DMS53 (cell line): ENCODE results near the gene LRRC42.

Experiments
- DNase-seq: peaks from one replicate; lab custom pipeline; 2025; lab: John Stamatoyannopoulos, UW

LRRC42 gene

DNA sequence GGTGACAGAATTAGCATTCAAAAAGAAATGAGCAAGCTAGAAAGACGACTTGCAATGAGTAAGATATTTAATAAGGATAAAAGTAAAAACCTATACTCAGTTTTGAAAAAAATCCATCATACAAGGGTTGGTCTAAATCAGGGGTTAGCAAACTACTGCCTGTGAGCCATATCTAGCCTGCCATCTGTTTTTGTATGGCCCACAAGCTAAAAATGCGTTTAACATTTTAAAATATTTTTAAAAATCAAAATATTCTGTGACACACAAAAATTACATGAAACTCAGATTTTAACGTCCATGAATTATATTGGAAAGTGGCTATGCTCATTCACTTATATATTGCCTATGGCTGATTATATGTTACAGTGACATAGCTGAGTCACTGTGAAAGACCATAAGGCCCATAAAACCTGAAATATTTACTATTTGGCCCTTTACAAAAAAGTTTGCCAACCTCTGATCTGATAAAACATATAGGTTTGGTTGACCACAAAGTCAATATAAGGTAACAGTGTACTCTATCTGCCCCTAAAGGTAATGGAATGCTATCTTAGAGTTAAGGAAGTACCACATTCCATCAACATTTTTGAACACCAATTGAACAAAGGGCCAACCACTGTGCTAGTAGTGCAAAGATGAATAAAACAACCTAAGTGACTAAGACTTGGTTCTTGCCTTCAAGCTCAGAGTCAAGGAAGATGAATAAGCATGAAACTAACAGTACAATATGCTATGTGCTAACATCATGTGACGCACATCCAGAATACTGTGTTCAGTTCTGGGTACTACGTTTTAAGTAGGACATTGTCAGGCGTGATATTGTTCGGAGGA, 3.8 kb upstream of the LRRC42 start:
- no peak for DNase-seq

- no peak for DNase-seq
Observed at GRCh38 chr1:53943090-53943489, 3.1 kb upstream of the LRRC42 start.

DNA sequence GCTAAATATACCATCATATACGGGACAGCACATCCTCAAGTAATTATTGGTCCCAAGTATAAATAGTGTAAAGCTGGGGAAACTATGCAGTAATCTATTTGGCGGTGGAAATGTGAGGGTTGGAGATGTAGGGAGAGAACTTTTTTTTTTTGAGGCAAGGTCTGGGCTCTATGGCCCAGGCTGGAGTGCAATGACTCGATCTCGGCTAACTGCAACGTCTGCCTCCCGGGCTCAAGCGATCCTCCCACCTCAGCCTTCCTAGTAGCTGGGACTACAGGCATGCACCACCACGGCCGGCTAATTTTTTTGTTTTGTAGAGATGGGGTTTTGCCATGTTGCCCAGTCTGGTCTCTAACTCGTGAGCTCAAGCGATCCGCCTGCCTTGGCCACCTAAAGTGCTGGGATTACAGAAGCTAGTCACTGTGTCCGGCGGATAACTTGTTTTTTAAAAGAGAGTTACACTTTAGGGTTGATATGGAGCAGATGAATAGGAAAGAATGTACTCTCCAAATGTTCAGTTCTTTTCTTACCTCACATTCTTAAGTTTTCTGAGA, 2.6 kb upstream of the LRRC42 start:
- no peak for DNase-seq

DNA sequence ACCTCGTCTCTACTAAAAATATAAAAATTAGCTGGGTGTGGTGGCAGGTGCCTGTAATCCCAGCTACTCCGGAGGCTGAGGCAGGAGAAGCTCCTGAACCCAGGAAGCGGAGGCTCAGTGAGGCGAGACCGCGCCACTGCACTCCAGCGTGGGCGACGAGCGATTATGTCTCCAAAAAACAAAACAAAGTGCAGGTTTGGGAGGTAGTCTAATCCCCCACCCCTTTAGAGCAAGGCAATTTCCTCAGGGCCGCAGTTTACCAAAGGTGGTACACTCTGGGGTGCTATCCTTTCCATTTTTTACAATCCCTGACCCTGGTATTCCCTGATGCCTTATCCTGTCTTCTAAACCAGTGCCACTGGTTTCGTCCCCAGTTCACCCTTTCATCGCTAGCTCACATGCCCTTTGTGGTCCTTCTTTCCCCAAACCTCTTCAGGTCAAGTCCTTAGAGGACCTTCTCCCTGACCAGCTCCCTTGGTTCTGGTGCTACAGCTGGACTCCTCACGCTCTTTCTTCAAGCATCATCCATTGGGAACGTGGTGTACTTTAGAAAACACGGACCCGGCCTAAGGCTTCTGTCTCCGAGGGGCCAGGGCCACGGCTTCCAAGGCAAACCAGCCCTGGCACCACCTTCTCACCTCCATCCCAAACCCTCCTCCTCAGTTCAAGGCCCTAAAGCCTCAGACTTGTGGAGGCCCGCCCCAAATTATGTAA, 1.5 kb upstream of the LRRC42 start:
- peak; percentile 68 for DNase-seq

- no peak for DNase-seq
Observed at GRCh38 chr1:53945183-53945432, 1.0 kb upstream of the LRRC42 start.

DNA sequence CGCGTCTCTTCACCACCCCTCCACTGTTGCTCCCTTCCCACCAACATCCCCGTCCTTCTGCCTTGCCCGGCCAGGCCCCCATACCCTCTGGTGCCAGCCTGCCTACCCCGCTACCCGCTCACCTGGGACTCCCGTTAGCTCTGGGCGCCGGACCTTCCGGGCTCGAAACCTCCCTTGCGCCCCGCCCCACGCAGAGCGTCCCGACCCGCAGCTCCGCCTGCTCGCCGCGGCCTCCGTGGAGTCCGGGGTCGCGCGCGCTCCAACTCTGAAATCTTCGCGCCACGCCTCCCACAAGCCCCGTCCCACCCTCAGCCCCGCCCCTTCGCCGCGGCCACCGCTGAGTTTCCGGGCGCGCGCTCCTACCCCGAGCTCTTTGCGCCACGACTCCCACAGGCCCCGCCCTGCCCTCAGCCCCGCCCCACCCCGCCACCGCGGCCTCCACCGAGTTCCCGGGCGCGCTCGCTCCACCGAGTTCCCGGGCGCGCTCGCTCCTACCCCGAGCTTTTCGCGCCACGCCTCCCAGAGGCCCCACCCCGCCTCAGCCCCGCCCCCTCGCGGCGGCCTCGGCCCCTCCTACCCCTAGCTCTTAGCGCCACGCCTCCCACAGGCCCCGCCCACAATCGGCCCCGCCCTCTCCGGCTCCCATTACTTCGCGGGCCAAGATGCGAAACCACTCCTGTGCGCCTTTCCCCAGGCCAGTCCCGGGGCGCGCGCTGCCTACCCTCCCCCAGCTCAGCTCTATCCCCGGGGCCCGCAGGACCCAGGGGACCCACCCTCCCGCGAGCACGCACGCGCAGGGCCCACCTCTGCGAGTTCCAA, 508 bp upstream of the LRRC42 start, which contains the start of gene IFT25:
IFT25 (minus strand) TSS at position 267 of the 819 bp plus-strand sequence. CDS start 5,617 bp downstream, outside the sequence.
- DNase-seq: peak; percentile 99

DNA sequence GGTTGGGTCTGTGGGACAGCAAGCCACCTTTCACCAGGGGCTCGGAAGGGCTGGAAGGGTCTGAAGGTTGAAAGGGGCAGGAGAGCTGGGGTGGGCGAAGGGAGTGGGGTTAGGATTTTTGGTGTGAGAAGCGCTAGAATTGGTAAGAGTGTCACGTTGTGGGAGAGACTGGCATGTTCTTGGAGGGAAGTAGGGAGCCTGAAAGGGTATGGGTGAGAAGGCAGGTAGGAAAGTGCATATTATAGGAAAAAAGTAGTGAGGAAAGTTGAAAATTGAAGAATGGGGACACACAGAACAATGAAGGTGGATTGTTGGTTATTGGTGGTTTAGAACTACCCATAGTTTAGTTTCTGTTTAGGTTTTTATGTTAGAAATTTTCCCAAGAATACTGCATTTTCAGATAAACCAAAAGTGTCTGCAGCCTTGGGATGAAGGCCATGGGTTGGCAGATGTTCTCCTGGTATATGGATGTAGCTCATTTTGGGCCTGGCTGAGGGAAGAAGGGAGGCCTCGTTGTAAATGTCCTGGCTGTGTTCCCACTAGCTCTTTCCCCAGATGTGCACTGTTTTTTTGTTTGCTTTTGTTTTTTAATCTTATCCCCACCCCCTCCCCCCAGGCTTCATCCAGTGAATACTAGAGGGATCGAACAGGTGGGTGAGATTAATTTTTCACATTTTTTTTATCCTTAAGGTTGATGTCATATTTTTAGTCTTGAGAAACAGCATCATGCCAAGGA, 1.2 kb downstream of the LRRC42 start:
- no peak for DNase-seq

DNA sequence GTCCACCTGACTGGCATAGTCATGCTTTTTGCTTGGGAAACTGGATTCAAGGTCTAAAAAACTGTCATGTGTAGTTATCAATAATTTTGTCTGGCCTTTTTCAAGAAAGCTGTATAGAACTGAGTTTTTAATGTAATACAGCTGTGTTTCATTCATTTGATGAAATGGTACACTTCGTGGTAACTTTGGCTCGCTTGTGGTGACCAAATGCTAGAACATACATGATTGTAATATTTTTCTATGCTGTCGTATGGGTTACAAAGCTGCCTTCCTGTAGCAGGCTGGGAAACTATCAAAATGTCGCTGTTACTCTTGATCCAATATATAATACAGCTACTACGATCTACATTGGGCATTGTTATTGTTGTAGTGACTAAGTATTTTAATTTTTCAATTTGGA, 2.1 kb downstream of the LRRC42 start:
- DNase-seq: no peak

DNA sequence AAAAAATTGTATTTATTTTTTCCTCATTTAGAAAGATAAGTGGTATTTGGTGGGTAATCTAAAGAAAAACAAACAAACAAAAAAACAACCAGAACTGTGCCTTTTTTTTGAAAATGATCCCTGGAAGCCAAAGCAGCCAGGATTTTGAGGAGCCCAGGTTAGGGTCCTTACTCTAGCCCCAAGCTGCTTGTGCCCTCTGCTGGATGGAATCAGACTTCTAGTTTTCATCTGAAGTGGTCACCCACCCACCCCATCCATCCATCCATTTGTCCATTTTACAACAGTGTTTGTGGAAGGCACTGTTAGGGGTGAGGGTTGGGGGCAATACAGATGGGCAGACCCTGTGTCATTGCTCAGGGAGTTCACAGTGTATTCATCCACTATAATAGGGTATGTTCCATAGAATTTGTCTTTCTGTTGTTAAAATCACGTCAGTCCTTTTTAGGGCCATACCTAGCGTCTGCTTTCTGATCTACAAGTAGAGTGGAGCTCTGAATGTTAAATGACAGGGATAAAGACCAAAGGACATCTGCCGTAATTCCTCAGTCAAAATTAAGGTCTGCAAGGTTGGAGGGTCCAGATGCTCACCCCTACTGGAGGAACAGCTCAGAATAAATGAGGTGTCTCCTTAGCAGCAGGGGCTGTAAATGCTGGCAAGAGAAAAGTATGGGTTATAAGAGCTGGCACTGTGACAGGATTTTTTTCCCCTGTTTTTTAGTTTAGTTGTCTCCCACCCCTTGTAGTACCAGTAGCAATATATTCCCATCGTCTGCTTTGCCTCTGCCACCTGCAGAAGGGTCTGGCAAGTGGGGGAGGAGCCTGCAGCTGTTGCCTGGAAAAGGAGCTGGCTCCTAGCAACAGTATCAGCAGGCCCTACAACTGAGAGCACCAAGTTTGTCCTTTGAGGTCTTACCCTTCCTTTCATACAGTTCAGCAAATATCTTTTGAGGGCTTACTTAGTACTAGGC, 3.2 kb downstream of the LRRC42 start:
- peak; percentile 68 for DNase-seq

DNA sequence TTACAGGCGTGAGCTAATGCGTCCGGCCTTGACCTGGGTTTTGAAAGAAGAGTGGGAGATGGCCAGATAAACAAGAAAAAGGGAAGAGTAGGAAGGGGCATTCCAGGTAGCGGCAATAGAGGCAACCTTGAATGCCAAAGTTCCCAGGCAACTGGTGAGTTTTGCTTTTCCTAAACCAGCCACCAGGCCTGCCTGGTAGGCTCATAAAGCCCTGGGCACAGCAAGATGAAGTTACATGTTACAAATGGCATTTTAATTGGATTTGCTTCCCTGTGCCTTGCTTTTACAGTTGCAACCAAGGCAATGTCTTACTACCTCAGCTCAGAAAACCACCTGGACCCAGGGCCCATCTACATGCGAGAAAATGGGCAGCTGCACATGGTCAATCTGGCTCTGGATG, 5.5 kb downstream of the LRRC42 start:
- DNase-seq: no peak

DNA sequence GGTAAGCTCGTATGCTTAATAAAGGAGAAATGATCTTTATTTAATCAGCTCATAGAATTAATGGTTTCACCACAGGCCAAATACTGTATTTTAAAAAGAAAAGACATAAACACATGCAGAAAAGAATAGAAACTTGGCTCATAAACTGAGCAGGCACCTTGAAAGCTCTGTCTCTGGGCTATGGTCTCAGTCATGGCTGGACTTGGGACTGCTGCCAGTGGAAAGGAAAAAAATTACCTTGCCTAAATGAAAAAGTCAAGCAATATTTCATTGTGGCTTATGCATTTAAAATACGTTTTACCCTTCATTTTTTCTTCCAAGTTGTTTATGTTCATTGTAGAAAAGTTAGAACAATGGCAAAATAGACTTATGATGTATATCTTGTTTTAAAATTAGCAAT, 8.0 kb downstream of the LRRC42 start:
- DNase-seq: no peak

DNA sequence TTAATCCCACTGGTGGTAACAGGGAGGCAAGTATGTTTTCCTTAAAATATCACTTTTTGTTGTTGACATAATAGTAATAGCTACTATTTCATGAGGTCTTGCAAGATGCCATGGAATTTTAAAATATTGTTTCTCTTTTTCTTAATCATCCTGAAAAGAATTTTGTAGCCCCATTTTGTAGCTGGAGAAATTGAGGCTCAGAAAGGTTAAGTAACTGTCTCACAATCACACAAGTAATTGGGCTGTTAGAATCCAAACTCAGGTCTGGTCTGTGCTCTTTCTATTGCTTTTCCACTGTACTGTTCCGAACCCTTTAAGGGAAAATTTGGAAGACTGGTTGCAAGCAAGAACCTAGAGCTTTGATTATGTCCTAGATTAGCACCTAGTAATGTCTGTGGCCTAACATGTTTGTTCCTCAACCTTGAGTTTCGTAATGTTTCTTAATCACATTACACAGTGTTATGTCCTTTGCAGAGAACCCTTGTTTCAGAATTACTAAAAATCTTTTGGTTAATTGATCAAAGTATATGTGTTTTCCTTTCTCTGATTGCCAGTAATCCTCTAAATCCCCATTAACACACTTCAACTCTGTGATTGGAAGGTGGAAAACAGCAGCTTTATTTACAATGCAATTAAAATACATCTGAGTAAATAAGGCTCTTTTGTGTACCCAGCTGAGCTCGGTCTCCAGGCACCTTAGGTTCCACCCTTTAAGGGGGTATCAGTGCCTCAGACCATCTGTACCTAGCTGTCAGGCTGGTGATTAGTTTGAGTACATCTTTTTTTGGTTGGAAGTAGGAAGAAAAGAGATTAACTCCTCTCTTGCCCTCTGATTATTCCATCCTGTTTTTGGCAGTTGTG, 10.4 kb downstream of the LRRC42 start:
- peak; percentile 97 for DNase-seq

DNA sequence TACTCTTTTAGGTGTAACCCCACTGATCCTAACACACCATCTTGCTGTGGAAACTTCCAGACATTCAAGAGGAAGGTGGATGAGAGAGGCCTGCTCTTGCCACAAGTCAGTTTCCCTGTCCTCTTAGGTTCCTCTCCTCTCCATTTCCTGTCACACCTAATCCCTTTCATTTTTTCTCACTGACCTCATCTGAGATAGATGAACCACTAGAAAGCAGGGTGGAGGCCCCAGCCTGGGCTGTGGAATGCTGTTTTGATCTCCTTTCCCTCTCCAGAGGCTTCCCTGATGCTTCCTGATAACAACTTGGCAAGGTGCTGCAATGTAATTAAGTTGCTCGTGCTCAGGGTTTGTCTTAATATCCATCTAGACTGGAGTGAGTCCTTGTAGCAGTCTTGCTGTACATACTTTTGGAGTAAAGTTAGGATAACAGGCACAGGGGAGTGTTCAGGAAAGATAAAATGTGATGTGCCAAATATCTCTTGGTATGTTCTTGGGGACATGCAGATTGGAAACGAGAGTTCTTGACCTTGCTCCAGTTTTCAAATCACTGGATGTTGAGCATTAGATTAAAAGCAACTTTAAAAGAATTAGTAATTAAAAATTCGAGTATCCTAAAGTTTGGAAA, 11.2 kb downstream of the LRRC42 start:
- DNase-seq: peak; percentile 94

DNA sequence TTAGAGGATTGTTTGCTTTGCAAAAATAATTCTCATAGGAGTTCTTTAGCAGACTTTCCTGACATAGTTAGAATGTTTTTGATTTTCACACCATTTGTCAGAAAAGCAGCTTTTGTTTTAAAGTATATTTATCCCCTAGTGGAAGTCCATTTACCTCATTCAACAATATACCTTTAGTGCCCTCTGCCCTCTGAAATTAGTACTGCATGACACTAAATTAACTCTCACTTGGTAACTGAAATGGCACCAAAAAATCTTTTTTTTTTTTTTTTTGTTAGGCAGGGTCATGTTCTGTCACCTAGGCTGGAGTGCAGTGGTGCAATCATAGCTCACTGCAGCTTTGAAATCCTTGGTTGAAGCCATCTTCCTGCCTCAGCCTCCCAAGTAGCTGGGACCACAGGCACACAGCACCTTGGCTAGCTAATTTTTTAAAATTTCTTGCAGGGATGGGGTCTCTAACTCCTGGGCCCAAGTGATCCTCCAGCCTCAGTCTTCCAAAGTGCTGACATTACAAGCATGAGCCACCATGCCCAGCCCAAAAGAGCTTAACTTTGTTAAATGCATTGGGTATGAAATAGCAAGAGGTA, 13.6 kb downstream of the LRRC42 start:
- peak; percentile 79 for DNase-seq

DNA sequence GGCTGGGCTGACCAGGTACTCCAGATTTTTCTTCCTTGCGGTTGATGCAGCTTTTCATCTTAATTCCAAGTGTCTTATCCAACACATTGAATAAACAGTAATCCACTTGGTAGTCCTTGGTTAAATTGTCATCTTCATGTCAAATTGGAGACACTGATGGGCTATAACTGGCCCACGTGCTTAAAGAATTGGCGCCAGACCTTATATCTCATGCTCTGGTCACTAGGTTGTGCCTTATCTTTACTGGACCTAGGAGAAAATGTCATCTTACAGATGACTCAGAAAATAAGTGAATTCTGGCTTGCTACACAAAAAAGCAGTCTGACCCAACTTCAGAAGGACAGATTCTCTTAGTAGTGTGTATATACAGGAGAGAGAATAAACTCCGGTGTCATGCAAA, 16.2 kb downstream of the LRRC42 start:
- DNase-seq: no peak

DNA sequence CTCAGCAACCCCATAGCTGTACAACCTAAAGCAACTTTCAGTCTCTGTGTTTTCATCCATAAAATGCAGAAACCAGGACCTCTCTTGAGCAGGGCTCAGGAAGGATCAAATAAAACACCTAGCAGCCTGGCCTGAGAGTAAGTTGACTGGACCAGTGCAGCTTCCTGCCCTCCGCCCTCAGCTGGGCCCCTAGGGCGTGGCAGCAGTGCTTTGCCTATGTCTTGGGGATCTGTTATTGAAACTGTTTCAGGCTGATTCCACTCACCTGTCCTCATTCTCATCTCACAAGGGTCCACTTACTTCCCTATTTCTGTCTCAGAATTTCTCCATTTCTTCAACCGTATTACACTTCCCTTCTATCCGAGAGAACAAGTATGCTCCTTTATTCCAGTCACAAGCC, 17.3 kb downstream of the LRRC42 start:
- DNase-seq: no peak

GRCh38 chr1:53964109-53964508, 18.0 kb downstream of the LRRC42 start:
- DNase-seq: peak; percentile 32

DNA sequence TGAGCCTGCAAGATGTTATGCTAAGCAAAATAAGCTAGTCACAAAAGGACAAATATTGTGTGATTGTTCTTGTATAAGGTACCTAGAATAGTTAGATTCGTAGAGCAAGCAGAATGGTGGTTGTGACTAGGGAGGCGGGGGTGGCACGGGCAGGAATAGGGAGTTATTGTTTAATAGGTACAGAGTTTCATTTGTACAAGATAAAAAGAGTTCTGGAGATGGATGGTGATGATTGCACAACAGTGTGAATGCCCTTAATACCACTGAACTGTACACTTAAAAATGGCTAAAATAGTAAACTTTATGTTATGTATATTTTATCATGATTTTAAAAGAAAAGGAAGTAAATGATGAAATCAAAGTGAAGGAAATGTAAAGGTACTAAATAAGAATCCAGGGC, 20.6 kb downstream of the LRRC42 start:
- DNase-seq: no peak
